Endothelial cell of umbilical vein (primary cell): Measurements from ENCODE around the gene B4GALNT3. TPM values are rescaled to one million over a fixed set of nuclear protein-coding genes. Genes with fewer than 3 reads are reported as not detected.

ENCODE experiments used
- BruUV-seq: library from RNA; stranded (reverse); fragments of 400-500 nt; replicated peaks from 2 replicates; lab custom pipeline; 2021; lab: Mats Ljungman, UMichigan
- CTCF ChIA-PET: fragments of 300-600, 350-600 bp; sonication (Branson Sonifier 250); formaldehyde crosslinking; loops from one replicate; lab custom pipeline; 2021; ENCODE audit warnings: antibody characterized with exemption, inconsistent platforms; lab: Charles Lee
- POLR2A ChIA-PET: fragments of 300-600, 350-600 bp; sonication (Branson Sonifier 250); formaldehyde crosslinking; loops from one replicate; lab custom pipeline; 2021; ENCODE audit warnings: antibody characterized with exemption, inconsistent platforms; lab: Charles Lee
- DNase-seq: peaks from one replicate; pipeline ENCODE4 v3.0.0-alpha.2; 2011; ENCODE audit warnings: low read depth, low spot score
- FAIRE-seq: peaks from 2 replicates; lab custom pipeline; 2011; peaks lifted over from hg19 to GRCh38; lab: Jason Lieb, UNC
- H2AFZ ChIP-seq: 2 replicates; pipeline ENCODE4 v1.6.0; 2012; ENCODE audit warnings: low read depth, low read length, control low read depth, inconsistent platforms
- H3K27ac ChIP-seq: 2 replicates; pipeline ENCODE4 v1.5.1; 2011; ENCODE audit warnings: low read depth, mild to moderate bottlenecking, control low read depth, low read length, moderate library complexity; ENCODE audit not compliant: insufficient read depth
- H3K27me3 ChIP-seq, 2 experiments: 2 replicates each; pipeline versions ENCODE4 v1.6.0 to v1.6.1; 2011; ENCODE audit warnings: low read length in 2 of 2, mixed read lengths in 1 of 2; ENCODE audit not compliant: control insufficient read depth in 2 of 2, insufficient read depth in 2 of 2
- H3K36me3 ChIP-seq, 2 experiments: 2 replicates in 1 of 2; 3 replicates in 1 of 2; pipeline ENCODE4 v1.5.1; 2011; ENCODE audit warnings: low read length in 2 of 2, mild to moderate bottlenecking in 1 of 2, moderate library complexity in 1 of 2; ENCODE audit not compliant: control insufficient read depth in 2 of 2, insufficient read depth in 2 of 2; ENCODE audit errors: extremely low read depth in 1 of 2
- H3K4me1 ChIP-seq: 3 replicates; pipeline ENCODE4 v1.5.1; 2011; ENCODE audit warnings: mild to moderate bottlenecking, low read length; ENCODE audit not compliant: control insufficient read depth, insufficient read depth; ENCODE audit errors: extremely low read depth
- H3K4me2 ChIP-seq: 2 replicates; pipeline ENCODE4 v1.6.1; 2011; ENCODE audit warnings: low read length, control low read depth, mixed read lengths; ENCODE audit not compliant: insufficient read depth
- H3K4me3 ChIP-seq, 3 experiments: fragments of 200-600 bp in 1 of 3; sonication (generic), shearing (Covaris generic) in 1 of 3; replicated peaks in 1 of 3; 2 replicates each; pipeline ENCODE4 v1.5.1; 2011 to 2016; ENCODE audit warnings: control low read depth in 3 of 3, low read length in 3 of 3, mild to moderate bottlenecking in 2 of 3, inconsistent platforms in 1 of 3, low read depth in 1 of 3, moderate library complexity in 1 of 3; ENCODE audit not compliant: insufficient read depth in 1 of 3
- H3K79me2 ChIP-seq: 2 replicates; pipeline ENCODE4 v1.6.0; 2012; ENCODE audit warnings: low read length, inconsistent platforms; ENCODE audit not compliant: control insufficient read depth, insufficient read depth
- H3K9ac ChIP-seq: replicated peaks from 2 replicates; pipeline ENCODE3; 2011; ENCODE audit warnings: low read length, control low read depth; ENCODE audit not compliant: insufficient read depth; ENCODE audit errors: extremely low read depth
- H3K9me1 ChIP-seq: replicated peaks from 3 replicates; pipeline ENCODE4 v1.6.0; 2011; ENCODE audit warnings: mild to moderate bottlenecking, low read length; ENCODE audit not compliant: control insufficient read depth, insufficient read depth; ENCODE audit errors: extremely low read depth
- H3K9me3 ChIP-seq: replicated peaks from 2 replicates; pipeline ENCODE4 v1.5.1; 2012; ENCODE audit warnings: low read length, inconsistent platforms; ENCODE audit not compliant: control insufficient read depth, insufficient read depth
- H4K20me1 ChIP-seq: replicated peaks from 2 replicates; pipeline ENCODE3; 2011; ENCODE audit warnings: mild to moderate bottlenecking, low read length; ENCODE audit not compliant: control insufficient read depth, insufficient read depth; ENCODE audit errors: extremely low read depth
- CTCF ChIP-seq, 2 donors: IDR thresholded peaks; 1 replicate in 1 of 2; 2 replicates in 1 of 2; pipeline ENCODE4 v1.5.1; 2011; ENCODE audit warnings: low read length in 2 of 2, mild to moderate bottlenecking in 2 of 2, moderate library complexity in 2 of 2, control low read depth in 1 of 2, inconsistent platforms in 1 of 2, low read depth in 1 of 2; ENCODE audit not compliant: insufficient read depth in 1 of 2; ENCODE audit errors: extremely low read depth in 1 of 2
- EZH2 ChIP-seq: IDR thresholded peaks from 2 replicates; pipeline ENCODE4 v1.6.1; 2012; ENCODE audit warnings: borderline replicate concordance, low read depth, mild to moderate bottlenecking, moderate library complexity, low read length, inconsistent platforms; ENCODE audit not compliant: severe bottlenecking
- FOS ChIP-seq: IDR thresholded peaks from 2 replicates; pipeline ENCODE4 v1.6.1; 2011; ENCODE audit warnings: mild to moderate bottlenecking, low read length, moderate library complexity, borderline replicate concordance; ENCODE audit not compliant: insufficient read depth
- GATA2 ChIP-seq: IDR thresholded peaks from 2 replicates; pipeline ENCODE4 v1.7.0; 2011; ENCODE audit warnings: low read depth, mild to moderate bottlenecking, moderate library complexity, mixed read lengths, low read length; ENCODE audit not compliant: insufficient read length, insufficient read depth
- JUN ChIP-seq: IDR thresholded peaks from 2 replicates; pipeline ENCODE4 v1.6.1; 2011; ENCODE audit warnings: borderline replicate concordance, low read depth; ENCODE audit not compliant: insufficient read length, insufficient read depth
- MAX ChIP-seq: IDR thresholded peaks from 2 replicates; pipeline ENCODE4 v1.6.1; 2011; ENCODE audit not compliant: insufficient read depth, insufficient read length
- MYC ChIP-seq: IDR thresholded peaks from one replicate; pipeline ENCODE4 v1.6.1; 2011; ENCODE audit warnings: mild to moderate bottlenecking, low read depth, low read length
- POLR2A ChIP-seq: IDR thresholded peaks from 2 replicates; pipeline ENCODE4 v1.6.1; 2012; ENCODE audit warnings: low read depth, mild to moderate bottlenecking, control low read depth, low read length
- POLR2AphosphoS5 ChIP-seq: IDR thresholded peaks from 2 replicates; pipeline ENCODE4 v1.6.1; 2012; ENCODE audit warnings: low read depth, mild to moderate bottlenecking, control low read depth, low read length, moderate library complexity; ENCODE audit not compliant: insufficient read depth
- dilution Hi-C: fragments of 300-500 bp; cut with MboI; formaldehyde crosslinking; loops from one replicate; pipeline ENCODE4 v1.15.0; 2019; ENCODE audit warnings: low sequenced_read_pairs; ENCODE audit not compliant: extremely low pct_ligation_motif_present
- intact Hi-C: fragments of 100-400 bp; cut with micrococcal nuclease; formaldehyde crosslinking; loops from one replicate; pipeline ENCODE4 v1.10.0; 2022
- polyA plus RNA-seq, 4 experiments: library from polyadenylated mRNA; depleted of rRNA in 3 of 4; stranded (reverse) in 3 of 4; unstranded in 1 of 4; fragments of >200 nt; gene quantifications; 2 replicates each; pipeline versions ENCODE4 v1.2.1 to v1.2.3, GENCODE V29; 2011 to 2012; ENCODE audit warnings: missing spikeins in 1 of 4
- total RNA-seq: library from RNA; stranded (reverse); gene quantifications from 2 replicates; pipeline ENCODE4 v1.2.3, GENCODE V29; 2021

Gene B4GALNT3
- total and polyA plus RNA-seq, 2 donors (not counting 3 experiments of a cell fraction or from before 2014, with no cell fraction given), result 0.07 TPM; not detected in 1

GRCh38 chr12:611721-612120 is 152.0 kb downstream of the B4GALNT3 start:
- Histone ChIP-seq H2AFZ (no peak overlapping the region), H3K4me3 (no peak overlapping the region), H3K36me3 (no peaks in the 10 kb centered on the region), H3K9ac (no peak overlapping the region), H3K9me1 (no peaks in the 10 kb centered on the region), H3K4me1 (peaks cover 38% of the 10 kb centered on the region), H4K20me1 (no peaks in the 10 kb centered on the region), H3K9me3 (no peaks in the 10 kb centered on the region), H3K27ac (no peak overlapping the region), H3K79me2 (no peaks in the 10 kb centered on the region), H3K4me2 (no peak overlapping the region), H3K27me3 (no peaks in the 10 kb centered on the region)
- ChIA-PET POLR2A (no interaction called here), CTCF (interaction anchor here (0.7 to 3.0 kb wide), 3 partner anchors 14 to 1386 kb away, joined by 3 to 11 read pairs (median 4); no protein-coding TSS in a partner anchor)
- FAIRE-seq (no peak), DNase-seq (no peak)
- no TSS peak for BruUV-seq
- dilution Hi-C loops (no loop called here), intact Hi-C loops (no loop called here)
- TF ChIP-seq GATA2 (no peak), MAX (no peak)

GRCh38 chr12:612293-612692 is 152.6 kb downstream of the B4GALNT3 start:
- BruUV-seq, result no TSS peak

More at GRCh38 chr12:612293-612692, 152.6 kb downstream of the B4GALNT3 start:
- no peak overlapping the region for H3K4me3 ChIP-seq
- no peaks in the 10 kb centered on the region for H3K9me3 ChIP-seq
- H3K9me1 ChIP-seq, result no peaks in the 10 kb centered on the region
- POLR2A ChIA-PET, result no interaction called here
- no peaks in the 10 kb centered on the region for H3K27me3 ChIP-seq
- no peaks in the 10 kb centered on the region for H4K20me1 ChIP-seq
- DNase-seq, result no peak
- H3K27ac ChIP-seq, result no peak overlapping the region
- H3K36me3 ChIP-seq, result no peaks in the 10 kb centered on the region
- CTCF ChIA-PET, result interaction anchor here (1.4 to 4.6 kb wide), 3 partner anchors 14 to 140 kb away, joined by 4 to 121 read pairs (median 11); partner anchors contain the start of gene WNK1
- no peak overlapping the region for H2AFZ ChIP-seq
- no peak overlapping the region for H3K4me2 ChIP-seq
- TF ChIP-seq POLR2AphosphoS5, result no peak
- no peak for TF ChIP-seq EZH2
- no peak for TF ChIP-seq CTCF (IDR thresholded peaks at IDR 0.05; ENCODE audit: extremely low read depth in 1 of 2, insufficient read depth in 1 of 2, low read depth in 1 of 2, low read length in 2 of 2)
- TF ChIP-seq GATA2, result no peak
- TF ChIP-seq JUN, result no peak
- no peak for TF ChIP-seq POLR2A
- TF ChIP-seq MAX, result no peak
- TF ChIP-seq MYC, result no peak
- no peak for TF ChIP-seq FOS
- FAIRE-seq, result no peak
- dilution Hi-C loops (no loop called here), intact Hi-C loops (no loop called here)
- H3K79me2 ChIP-seq, result no peaks in the 10 kb centered on the region
- H3K9ac ChIP-seq, result no peak overlapping the region
- H3K4me1 ChIP-seq, result peaks cover 36% of the 10 kb centered on the region
